GM12872 (cell line): ENCODE data around the gene APEX1.

ENCODE experiments used
- CTCF ChIP-seq: IDR thresholded peaks from 3 replicates; pipeline ENCODE4 v1.5.1; 2011; ENCODE audit warnings: low read depth, mild to moderate bottlenecking, low read length, moderate library complexity; ENCODE audit not compliant: insufficient read depth

APEX1 gene

DNA sequence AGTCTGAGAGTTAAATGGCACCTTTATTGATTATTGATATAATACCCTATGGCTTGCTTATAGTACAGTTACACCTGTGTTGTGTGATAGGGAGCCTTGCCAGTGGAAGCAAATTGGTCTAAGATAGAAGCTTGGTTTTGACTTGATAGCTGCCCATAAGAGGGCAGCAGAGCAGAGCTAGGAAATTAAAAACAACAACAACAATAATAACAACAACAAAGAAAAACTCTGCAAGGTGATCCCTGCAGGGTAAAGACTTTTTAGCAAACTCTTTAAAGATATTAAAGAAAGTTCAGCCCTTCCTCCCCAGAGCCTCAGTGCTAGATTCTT is 32.3 kb downstream of the APEX1 start:
- peak; percentile 32; the same call in 1 of the 3 replicates for TF ChIP-seq CTCF

GRCh38 chr14:20489093-20489994 is 34.3 kb downstream of the APEX1 start:
- no peak for TF ChIP-seq CTCF

- TF ChIP-seq CTCF: no peak
Observed at GRCh38 chr14:20490563-20490962, 35.5 kb downstream of the APEX1 start.

GRCh38 chr14:20492486-20492885 is 37.5 kb downstream of the APEX1 start:
- no peak for TF ChIP-seq CTCF

- no peak for TF ChIP-seq CTCF
Observed at GRCh38 chr14:20493634-20494033, 38.6 kb downstream of the APEX1 start.

DNA sequence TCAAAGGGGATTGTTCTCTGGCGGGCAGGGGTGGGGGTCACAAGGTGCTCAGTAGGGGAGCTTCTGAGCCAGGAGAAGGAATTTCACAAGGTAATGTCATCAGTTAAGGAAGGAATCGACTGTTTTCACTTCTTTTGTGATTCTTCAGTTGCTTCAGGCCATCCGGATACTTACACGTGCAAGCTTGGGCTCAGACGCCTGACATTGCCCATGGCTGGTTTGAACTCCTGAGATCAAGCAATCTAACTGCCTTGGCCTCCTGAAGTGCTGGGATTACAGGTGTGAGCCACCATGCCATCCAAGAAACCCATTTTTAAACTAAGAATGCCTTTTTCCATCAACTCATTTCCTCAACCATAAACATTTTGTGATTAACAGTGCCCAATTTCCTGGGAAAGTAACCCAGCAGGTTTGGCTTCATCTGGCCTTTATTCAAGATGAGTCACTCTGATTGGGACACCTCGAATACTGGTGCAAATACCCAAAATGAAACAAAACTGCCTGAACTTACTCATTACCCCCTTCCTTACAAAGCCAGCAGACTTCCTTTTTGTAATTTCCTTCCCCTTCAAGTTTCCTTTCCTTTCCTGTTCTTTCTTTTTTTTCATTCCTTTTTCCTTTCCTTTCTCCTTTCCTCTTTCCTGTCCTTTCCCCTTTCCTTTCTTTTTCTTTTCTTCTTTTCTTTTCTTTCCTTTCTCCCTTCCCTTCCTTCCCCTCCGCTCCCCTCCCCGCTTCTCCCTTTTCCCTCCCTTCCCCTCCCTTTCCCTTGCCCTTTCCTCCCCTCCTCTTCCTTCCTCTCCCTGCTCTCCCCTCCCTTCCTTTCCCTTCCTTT is 40.1 kb downstream of the APEX1 start:
- TF ChIP-seq CTCF: no peak

DNA sequence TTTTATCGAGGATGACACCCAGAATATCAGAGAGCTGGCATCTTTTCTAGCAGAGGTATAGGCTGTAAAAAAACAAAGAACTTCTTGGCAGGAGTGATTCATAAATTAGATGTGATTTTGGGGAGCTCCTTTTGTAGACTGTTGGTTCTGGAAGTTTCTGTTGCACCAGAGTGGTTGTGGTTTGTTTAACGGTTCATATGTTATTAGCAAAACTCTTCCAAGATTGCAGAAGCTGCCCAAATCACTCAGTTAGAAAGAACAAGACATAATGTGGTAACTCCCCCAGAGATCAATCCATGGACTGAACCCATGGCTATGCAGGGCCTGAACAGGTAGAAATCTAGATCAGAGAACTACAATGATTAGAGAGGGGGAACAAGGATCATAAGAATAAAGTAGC is 43.6 kb downstream of the APEX1 start:
- TF ChIP-seq CTCF: no peak
